Hepatocyte (in vitro differentiated cells): Measurements from ENCODE around the gene ADGRA1. TPM values are rescaled to one million over a fixed set of nuclear protein-coding genes. Genes with fewer than 3 reads are reported as not detected.
A peak's percentile ranks its signal among the peaks of the same experiment; 100 is the strongest.

Source experiments
- DNase-seq: peaks from one replicate; pipeline ENCODE4 v3.0.0-alpha.2; 2016; ENCODE audit warnings: low spot score
- H2AFZ ChIP-seq: fragments of 200-600 bp; sonication (generic); 2 replicates; pipeline ENCODE4 v1.6.0; 2016; ENCODE audit warnings: antibody characterized with exemption, mild to moderate bottlenecking
- H3K27ac ChIP-seq: fragments of 200-600 bp; sonication (generic); 2 replicates; pipeline ENCODE4 v1.5.1; 2016; ENCODE audit warnings: mild to moderate bottlenecking
- H3K27me3 ChIP-seq: fragments of 200-600 bp; sonication (generic); 2 replicates; pipeline ENCODE4 v1.6.1; 2016
- H3K36me3 ChIP-seq: fragments of 200-600 bp; sonication (generic); replicated peaks from 2 replicates; pipeline ENCODE4 v1.5.1; 2016; ENCODE audit warnings: low read depth; ENCODE audit not compliant: insufficient read depth
- H3K4me1 ChIP-seq: fragments of 200-600 bp; sonication (generic); 2 replicates; pipeline ENCODE4 v1.5.1; 2016; ENCODE audit warnings: mild to moderate bottlenecking, moderate library complexity; ENCODE audit not compliant: insufficient read depth
- H3K4me2 ChIP-seq: fragments of 200-600 bp; sonication (generic); 2 replicates; pipeline ENCODE4 v1.6.0; 2016
- H3K4me3 ChIP-seq: fragments of 200-600 bp; sonication (generic); 2 replicates; pipeline ENCODE4 v1.5.1; 2016; ENCODE audit warnings: mild to moderate bottlenecking
- H3K79me2 ChIP-seq: fragments of 200-600 bp; sonication (generic); 2 replicates; pipeline ENCODE4 v1.6.0; 2017; ENCODE audit warnings: mild to moderate bottlenecking
- H3K9me2 ChIP-seq: fragments of 200-600 bp; sonication (generic); replicated peaks from 2 replicates; pipeline ENCODE4 v1.6.0; 2017; ENCODE audit warnings: mild to moderate bottlenecking; ENCODE audit not compliant: insufficient read depth
- H3K9me3 ChIP-seq: fragments of 200-600 bp; sonication (generic); 2 replicates; pipeline ENCODE4 v1.5.1; 2016; ENCODE audit warnings: low read depth, mild to moderate bottlenecking
- H4K20me1 ChIP-seq: fragments of 200-600 bp; sonication (generic); 2 replicates; pipeline ENCODE4 v1.6.0; 2016; ENCODE audit warnings: mild to moderate bottlenecking; ENCODE audit not compliant: insufficient read depth, poor library complexity, severe bottlenecking
- EZH2 ChIP-seq: fragments of 200-600 bp; sonication (generic); IDR thresholded peaks from 2 replicates; pipeline ENCODE4 v1.6.1; 2016; ENCODE audit warnings: antibody characterized with exemption, mild to moderate bottlenecking, borderline replicate concordance
- EZH2phosphoT487 ChIP-seq: fragments of 200-600 bp; sonication (generic); IDR thresholded peaks from one replicate; pipeline ENCODE4 v1.6.1; 2018; ENCODE audit warnings: antibody characterized with exemption, mild to moderate bottlenecking, low read depth, moderate library complexity; ENCODE audit not compliant: unreplicated experiment, severe bottlenecking
- WGBS: methylation state at CpG from one replicate; pipeline ENCODE4 v1.1.6; 2016; ENCODE audit warnings: low lambda C conversion rate; ENCODE audit errors: missing lambda C conversion rate; 5-methylcytosine and 5-hydroxymethylcytosine counted together
- polyA plus RNA-seq: library from polyadenylated mRNA; unstranded; fragments of >200 nt; fragmentation: Nextera tagmentation; extraction: Ambion mirVana; gene quantifications from 2 replicates; pipeline ENCODE4 v1.2.1, GENCODE V29; 2016
- total RNA-seq: library from RNA; depleted of rRNA; stranded (reverse); fragments of >200 nt; gene quantifications from 2 replicates; pipeline ENCODE4 v1.2.3, GENCODE V29; 2014
- TF ChIP-seq, protein P1 (sequence below): fragments of 200-600 bp; sonication (generic); IDR thresholded peaks from 2 replicates; pipeline ENCODE4 v1.5.1; 2016; ENCODE audit warnings: antibody characterized with exemption, mild to moderate bottlenecking; ENCODE audit not compliant: poor library complexity

The ADGRA1 gene
- total and polyA plus RNA-seq, 2 experiments from 2014 or later, result 0.47 TPM; not detected in 1

DNA sequence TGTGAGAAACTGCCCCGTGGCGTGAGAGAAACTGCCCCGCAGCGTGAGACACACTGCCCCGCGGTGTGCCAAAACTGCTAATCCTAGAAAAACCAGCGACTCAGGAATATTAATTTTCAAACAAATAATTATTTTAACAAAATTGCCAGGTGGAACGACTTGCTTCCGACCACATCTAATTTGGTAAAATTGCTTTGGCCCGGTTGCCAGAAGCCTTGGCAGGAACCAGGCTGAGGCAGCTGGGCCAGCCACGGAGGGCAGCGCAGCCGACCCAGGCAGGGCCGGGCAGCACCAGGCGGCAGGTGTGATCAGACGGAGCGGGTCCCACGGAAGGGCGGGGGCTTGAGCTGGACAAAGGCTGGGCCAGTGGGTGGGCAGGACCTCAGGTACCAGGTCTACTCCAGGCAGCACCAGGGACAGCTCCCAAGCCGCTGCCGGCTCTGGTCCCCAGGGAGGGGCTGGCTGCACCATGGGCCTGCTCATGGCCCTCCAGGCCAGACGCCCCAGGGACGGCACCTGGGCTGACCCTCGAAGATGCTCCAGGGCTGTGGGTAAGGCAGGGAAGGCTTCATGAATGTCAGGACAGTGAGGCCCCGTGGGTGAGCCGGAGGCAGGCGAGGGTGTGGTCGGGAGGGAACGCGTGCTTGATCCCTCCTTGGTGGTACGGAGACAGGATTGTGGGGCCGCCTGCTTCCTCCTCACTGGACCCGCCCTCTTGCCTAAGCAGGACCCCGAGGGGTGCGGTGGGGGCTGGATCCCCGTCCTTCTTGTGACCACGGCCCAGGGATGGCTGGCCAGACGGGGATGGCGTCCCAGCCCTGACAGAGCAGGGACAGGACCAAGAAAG is 7.7 kb upstream of the ADGRA1 start:
- H3K4me1 ChIP-seq, result no peaks in the 10 kb centered on the region
- peak; percentile 61 for DNase-seq

GRCh38 chr10:133080683-133081040 is 7.1 kb upstream of the ADGRA1 start:
- WGBS, result 73% methylated on average over 7 of the region's 7 CpGs
- H3K27ac ChIP-seq, result no peak overlapping the region
- H3K36me3 ChIP-seq, result no peaks in the 10 kb centered on the region
- no peak overlapping the region for H2AFZ ChIP-seq
- no peaks in the 10 kb centered on the region for H3K9me3 ChIP-seq
- no peaks in the 10 kb centered on the region for H4K20me1 ChIP-seq
- no peaks in the 10 kb centered on the region for H3K4me1 ChIP-seq
- DNase-seq, result no peak
- no peak for TF ChIP-seq EZH2phosphoT487
- TF ChIP-seq, protein P1, sequence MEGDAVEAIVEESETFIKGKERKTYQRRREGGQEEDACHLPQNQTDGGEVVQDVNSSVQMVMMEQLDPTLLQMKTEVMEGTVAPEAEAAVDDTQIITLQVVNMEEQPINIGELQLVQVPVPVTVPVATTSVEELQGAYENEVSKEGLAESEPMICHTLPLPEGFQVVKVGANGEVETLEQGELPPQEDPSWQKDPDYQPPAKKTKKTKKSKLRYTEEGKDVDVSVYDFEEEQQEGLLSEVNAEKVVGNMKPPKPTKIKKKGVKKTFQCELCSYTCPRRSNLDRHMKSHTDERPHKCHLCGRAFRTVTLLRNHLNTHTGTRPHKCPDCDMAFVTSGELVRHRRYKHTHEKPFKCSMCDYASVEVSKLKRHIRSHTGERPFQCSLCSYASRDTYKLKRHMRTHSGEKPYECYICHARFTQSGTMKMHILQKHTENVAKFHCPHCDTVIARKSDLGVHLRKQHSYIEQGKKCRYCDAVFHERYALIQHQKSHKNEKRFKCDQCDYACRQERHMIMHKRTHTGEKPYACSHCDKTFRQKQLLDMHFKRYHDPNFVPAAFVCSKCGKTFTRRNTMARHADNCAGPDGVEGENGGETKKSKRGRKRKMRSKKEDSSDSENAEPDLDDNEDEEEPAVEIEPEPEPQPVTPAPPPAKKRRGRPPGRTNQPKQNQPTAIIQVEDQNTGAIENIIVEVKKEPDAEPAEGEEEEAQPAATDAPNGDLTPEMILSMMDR, result no peak
- TF ChIP-seq EZH2, result no peak
- no peak overlapping the region for H3K4me3 ChIP-seq
- H3K79me2 ChIP-seq, result no peaks in the 10 kb centered on the region
- no peak overlapping the region for H3K4me2 ChIP-seq
- H3K9me2 ChIP-seq, result no peaks in the 10 kb centered on the region
- H3K27me3 ChIP-seq, result peaks cover 3% of the 10 kb centered on the region

More for the DNA sequence above, 7.7 kb upstream of the ADGRA1 start:
- no peak overlapping the region for H3K27ac ChIP-seq
- no peak overlapping the region for H2AFZ ChIP-seq
- TF ChIP-seq EZH2phosphoT487, result no peak
- TF ChIP-seq EZH2, result no peak
- TF ChIP-seq, protein P1, result no peak
- H3K4me2 ChIP-seq, result no peak overlapping the region
- H3K9me3 ChIP-seq, result no peaks in the 10 kb centered on the region
- H4K20me1 ChIP-seq, result no peaks in the 10 kb centered on the region
- H3K79me2 ChIP-seq, result no peaks in the 10 kb centered on the region
- H3K27me3 ChIP-seq, result no peaks in the 10 kb centered on the region
- H3K9me2 ChIP-seq, result no peaks in the 10 kb centered on the region
- no peaks in the 10 kb centered on the region for H3K36me3 ChIP-seq
- H3K4me3 ChIP-seq, result no peak overlapping the region
- WGBS, result 65% methylated on average over 30 of the region's 39 CpGs

GRCh38 chr10:133081636-133082035 is 6.1 kb upstream of the ADGRA1 start:
- Histone ChIP-seq H3K4me2 (no peak overlapping the region), H3K4me1 (no peaks in the 10 kb centered on the region), H3K27me3 (peaks cover 12% of the 10 kb centered on the region), H3K27ac (no peak overlapping the region), H3K4me3 (no peak overlapping the region), H3K79me2 (no peaks in the 10 kb centered on the region), H2AFZ (no peak overlapping the region), H4K20me1 (no peaks in the 10 kb centered on the region), H3K9me2 (no peaks in the 10 kb centered on the region), H3K9me3 (no peaks in the 10 kb centered on the region), H3K36me3 (no peaks in the 10 kb centered on the region)
- TF ChIP-seq EZH2 (no peak), EZH2phosphoT487 (no peak)
- TF ChIP-seq, protein P1, result no peak
- WGBS, result 91% methylated on average over 16 of the region's 16 CpGs
- DNase-seq, result no peak
